ENCODE measurements around the gene MAD1L1.
"Not testable (repeated sequence)": the region's sequence is repeated elsewhere in the genome, so short reads cannot be mapped to it uniquely, and the experiment has no call there.

MAD1L1 gene

DNA sequence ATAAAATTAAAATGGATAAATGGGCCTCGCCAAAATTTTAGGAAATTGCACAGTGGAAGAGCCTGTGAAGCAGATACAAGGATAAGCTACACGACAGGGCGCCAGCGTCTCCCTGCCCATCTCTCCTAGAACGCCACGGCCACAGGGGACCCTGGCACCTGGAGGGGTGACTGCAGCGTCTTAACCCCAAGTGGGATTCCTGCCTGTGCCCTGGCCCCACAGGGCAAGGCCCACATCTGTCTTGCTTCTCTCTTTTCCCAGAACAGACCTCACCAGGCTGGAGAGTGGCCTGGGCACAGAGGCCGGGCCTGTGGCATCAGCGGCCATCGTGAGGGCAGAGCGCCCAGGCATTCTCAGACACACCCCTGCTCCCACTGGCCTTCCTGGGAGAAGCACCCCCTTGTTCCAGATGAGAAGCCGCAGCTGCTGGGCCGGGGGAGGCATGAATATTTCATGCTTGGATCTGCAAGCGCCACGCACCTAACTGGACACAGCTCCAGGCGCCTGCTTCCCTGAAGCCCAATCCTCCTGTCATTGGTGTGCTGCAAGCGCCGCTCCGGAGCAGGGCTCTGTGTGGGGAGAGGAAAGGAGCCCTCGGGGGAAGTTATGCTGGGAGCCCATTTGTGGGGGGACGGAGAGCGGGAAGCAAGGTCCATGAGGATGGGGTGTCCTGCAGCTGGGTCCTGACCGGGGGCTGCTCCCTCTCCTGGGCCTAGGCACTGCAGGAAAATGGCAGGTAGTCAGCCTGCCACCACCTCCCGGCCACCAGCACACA lies 409.2 kb downstream of the MAD1L1 start:
- ATAC-seq, result no peak
- TF ChIP-seq, protein P1, sequence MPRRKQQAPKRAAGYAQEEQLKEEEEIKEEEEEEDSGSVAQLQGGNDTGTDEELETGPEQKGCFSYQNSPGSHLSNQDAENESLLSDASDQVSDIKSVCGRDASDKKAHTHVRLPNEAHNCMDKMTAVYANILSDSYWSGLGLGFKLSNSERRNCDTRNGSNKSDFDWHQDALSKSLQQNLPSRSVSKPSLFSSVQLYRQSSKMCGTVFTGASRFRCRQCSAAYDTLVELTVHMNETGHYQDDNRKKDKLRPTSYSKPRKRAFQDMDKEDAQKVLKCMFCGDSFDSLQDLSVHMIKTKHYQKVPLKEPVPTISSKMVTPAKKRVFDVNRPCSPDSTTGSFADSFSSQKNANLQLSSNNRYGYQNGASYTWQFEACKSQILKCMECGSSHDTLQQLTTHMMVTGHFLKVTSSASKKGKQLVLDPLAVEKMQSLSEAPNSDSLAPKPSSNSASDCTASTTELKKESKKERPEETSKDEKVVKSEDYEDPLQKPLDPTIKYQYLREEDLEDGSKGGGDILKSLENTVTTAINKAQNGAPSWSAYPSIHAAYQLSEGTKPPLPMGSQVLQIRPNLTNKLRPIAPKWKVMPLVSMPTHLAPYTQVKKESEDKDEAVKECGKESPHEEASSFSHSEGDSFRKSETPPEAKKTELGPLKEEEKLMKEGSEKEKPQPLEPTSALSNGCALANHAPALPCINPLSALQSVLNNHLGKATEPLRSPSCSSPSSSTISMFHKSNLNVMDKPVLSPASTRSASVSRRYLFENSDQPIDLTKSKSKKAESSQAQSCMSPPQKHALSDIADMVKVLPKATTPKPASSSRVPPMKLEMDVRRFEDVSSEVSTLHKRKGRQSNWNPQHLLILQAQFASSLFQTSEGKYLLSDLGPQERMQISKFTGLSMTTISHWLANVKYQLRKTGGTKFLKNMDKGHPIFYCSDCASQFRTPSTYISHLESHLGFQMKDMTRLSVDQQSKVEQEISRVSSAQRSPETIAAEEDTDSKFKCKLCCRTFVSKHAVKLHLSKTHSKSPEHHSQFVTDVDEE (CRISPR knock-in tag; IDR thresholded peaks at IDR 0.05), result no peak
- TF ChIP-seq ZNF70 (CRISPR knock-in tag; IDR thresholded peaks at IDR 0.05), result no peak
- TF ChIP-seq PPARA (CRISPR knock-in tag; IDR thresholded peaks at IDR 0.05; ENCODE audit: borderline replicate concordance), result no peak
- TF ChIP-seq RARB (CRISPR knock-in tag; IDR thresholded peaks at IDR 0.05), result no peak
- no peak for TF ChIP-seq TCF4 (CRISPR knock-in tag; IDR thresholded peaks at IDR 0.05; ENCODE audit: borderline replicate concordance)
- no peak for TF ChIP-seq ZNF565 (CRISPR knock-in tag; conservative IDR thresholded peaks at IDR 0.05; ENCODE audit: low read depth)
- no peak for TF ChIP-seq ZFP30 (CRISPR knock-in tag; IDR thresholded peaks at IDR 0.05)

DNA sequence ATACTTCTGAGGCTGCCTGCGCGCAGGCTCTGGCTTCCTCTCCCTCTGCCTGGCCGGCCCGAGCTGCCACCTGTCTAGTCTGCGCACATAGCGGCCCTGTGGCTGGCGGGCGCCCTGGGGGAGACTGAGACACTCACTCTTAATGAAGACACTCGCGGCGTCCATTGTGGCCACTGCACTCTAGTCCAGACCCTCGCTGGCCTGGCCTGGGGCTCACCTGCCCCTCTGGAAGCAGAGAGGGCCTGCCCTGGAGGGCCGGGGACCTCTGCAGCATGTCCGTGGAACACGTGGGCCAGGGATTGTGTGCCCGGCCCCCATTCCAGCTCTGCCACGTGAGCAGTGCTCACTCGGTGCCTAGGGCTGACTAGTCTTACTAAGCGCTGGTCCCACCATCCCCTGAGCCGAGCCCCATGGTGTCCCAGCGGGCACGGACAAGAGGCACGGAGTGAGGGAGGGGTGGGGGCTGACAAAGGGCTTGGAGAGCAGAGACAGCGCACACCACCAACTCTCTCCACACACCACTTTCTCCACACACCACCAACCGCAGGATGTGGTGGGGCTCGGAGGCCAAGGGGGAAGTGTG lies 413.4 kb downstream of the MAD1L1 start:
- no peak for TF ChIP-seq GLIS3 (CRISPR knock-in tag; IDR thresholded peaks at IDR 0.05)
- no peak for ATAC-seq

DNA sequence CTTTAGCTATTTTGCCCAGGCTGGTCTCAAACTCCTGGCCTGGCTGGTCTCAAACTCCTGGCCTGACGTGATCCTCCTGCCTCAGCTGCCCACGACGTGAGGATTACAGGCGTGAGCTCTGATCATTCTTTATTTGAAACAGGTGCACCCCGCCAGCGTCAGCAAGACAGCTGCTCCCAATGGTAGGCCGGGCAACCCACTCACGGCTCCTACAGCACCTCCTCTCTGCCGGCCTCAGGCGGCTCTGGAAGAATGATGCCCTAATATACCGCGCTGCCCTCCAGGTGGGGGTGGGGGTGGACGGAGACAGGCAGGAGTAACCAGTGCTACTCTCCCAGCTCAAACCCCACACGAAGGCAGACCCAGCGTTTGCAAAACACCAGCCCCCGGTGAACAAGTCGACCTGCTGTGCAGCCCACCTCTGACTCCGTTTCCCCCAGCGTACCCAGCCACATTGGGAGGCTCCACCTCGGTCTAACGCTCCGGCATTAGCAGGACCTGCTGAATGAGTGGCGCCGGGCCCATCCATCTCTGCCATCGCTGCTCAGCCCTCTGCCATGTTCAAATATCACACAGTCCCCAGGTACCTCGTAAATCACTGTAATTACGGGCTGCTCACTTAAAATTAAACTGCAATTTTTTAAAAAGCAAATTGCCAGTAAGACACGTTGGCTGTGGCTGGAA lies 414.0 kb downstream of the MAD1L1 start:
- TF ChIP-seq ISL1 (CRISPR knock-in tag; IDR thresholded peaks at IDR 0.05) (no peak), ZFP3 (CRISPR knock-in tag; IDR thresholded peaks at IDR 0.05) (no peak), OSR1 (CRISPR knock-in tag; IDR thresholded peaks at IDR 0.05) (no peak), BACH2 (CRISPR knock-in tag; IDR thresholded peaks at IDR 0.05; ENCODE audit: borderline replicate concordance) (no peak)
- TF ChIP-seq, protein P2, sequence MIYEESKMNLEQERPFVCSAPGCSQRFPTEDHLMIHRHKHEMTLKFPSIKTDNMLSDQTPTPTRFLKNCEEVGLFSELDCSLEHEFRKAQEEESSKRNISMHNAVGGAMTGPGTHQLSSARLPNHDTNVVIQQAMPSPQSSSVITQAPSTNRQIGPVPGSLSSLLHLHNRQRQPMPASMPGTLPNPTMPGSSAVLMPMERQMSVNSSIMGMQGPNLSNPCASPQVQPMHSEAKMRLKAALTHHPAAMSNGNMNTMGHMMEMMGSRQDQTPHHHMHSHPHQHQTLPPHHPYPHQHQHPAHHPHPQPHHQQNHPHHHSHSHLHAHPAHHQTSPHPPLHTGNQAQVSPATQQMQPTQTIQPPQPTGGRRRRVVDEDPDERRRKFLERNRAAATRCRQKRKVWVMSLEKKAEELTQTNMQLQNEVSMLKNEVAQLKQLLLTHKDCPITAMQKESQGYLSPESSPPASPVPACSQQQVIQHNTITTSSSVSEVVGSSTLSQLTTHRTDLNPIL (CRISPR knock-in tag; IDR thresholded peaks at IDR 0.05; ENCODE audit: low read depth), result no peak
- ATAC-seq, result no peak

DNA sequence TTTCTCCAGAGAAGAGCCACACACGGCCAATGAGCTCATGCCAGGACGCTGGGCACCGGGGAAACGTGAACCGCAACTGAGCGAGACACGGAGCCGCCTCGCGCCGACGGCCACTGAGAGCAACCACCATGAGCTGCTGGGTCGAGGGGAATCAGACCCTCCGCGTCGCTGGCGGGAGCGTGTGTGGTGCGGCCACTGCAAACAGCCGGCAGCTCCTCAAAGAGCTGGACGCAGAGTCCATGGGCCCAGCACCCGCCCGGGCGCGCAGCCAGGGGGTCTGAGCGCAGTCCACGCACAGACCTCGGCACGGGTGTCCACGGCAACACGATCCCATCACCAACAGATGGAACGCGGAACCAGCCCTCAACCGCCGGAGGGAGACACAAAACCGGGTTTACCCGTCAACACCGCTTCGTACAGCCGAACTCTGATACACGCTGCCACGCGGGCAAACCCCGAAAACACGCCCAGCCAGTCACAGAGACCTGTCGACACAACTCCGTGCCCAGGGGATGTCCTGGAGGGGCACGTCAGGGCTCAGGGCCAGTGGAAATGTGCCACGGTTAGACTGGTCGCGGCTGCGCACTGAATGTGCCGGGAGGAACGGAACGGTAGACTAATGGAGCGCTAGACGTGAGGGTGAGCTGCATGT lies 415.6 kb downstream of the MAD1L1 start:
- TF ChIP-seq RARB (CRISPR knock-in tag; IDR thresholded peaks at IDR 0.05), result no peak
- no peak for TF ChIP-seq OSR1 (CRISPR knock-in tag; IDR thresholded peaks at IDR 0.05)
- TF ChIP-seq, protein P3, sequence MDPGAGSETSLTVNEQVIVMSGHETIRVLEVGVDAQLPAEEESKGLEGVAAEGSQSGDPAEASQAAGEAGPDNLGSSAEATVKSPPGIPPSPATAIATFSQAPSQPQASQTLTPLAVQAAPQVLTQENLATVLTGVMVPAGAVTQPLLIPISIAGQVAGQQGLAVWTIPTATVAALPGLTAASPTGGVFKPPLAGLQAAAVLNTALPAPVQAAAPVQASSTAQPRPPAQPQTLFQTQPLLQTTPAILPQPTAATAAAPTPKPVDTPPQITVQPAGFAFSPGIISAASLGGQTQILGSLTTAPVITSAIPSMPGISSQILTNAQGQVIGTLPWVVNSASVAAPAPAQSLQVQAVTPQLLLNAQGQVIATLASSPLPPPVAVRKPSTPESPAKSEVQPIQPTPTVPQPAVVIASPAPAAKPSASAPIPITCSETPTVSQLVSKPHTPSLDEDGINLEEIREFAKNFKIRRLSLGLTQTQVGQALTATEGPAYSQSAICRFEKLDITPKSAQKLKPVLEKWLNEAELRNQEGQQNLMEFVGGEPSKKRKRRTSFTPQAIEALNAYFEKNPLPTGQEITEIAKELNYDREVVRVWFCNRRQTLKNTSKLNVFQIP (CRISPR knock-in tag; IDR thresholded peaks at IDR 0.05; ENCODE audit: borderline replicate concordance, low read depth), result no peak
- no peak for TF ChIP-seq ZC3H10 (CRISPR knock-in tag; IDR thresholded peaks at IDR 0.05)
- no peak for TF ChIP-seq ZNF565 (CRISPR knock-in tag; conservative IDR thresholded peaks at IDR 0.05; ENCODE audit: low read depth)
- no peak for TF ChIP-seq ISL1 (CRISPR knock-in tag; IDR thresholded peaks at IDR 0.05)
- TF ChIP-seq BACH2 (CRISPR knock-in tag; IDR thresholded peaks at IDR 0.05; ENCODE audit: borderline replicate concordance), result no peak
- TF ChIP-seq SNAI2 (CRISPR knock-in tag; IDR thresholded peaks at IDR 0.05), result no peak
- TF ChIP-seq ARNTL (CRISPR knock-in tag; IDR thresholded peaks at IDR 0.05; ENCODE audit: borderline replicate concordance, low read depth), result no peak
- TF ChIP-seq, protein P1 (CRISPR knock-in tag; IDR thresholded peaks at IDR 0.05), result no peak
- TF ChIP-seq, protein P4, sequence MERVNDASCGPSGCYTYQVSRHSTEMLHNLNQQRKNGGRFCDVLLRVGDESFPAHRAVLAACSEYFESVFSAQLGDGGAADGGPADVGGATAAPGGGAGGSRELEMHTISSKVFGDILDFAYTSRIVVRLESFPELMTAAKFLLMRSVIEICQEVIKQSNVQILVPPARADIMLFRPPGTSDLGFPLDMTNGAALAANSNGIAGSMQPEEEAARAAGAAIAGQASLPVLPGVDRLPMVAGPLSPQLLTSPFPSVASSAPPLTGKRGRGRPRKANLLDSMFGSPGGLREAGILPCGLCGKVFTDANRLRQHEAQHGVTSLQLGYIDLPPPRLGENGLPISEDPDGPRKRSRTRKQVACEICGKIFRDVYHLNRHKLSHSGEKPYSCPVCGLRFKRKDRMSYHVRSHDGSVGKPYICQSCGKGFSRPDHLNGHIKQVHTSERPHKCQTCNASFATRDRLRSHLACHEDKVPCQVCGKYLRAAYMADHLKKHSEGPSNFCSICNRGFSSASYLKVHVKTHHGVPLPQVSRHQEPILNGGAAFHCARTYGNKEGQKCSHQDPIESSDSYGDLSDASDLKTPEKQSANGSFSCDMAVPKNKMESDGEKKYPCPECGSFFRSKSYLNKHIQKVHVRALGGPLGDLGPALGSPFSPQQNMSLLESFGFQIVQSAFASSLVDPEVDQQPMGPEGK (CRISPR knock-in tag; IDR thresholded peaks at IDR 0.05; ENCODE audit: borderline replicate concordance), result no peak
- no peak for TF ChIP-seq ZFP30 (CRISPR knock-in tag; IDR thresholded peaks at IDR 0.05)
- no peak for TF ChIP-seq TOX (CRISPR knock-in tag; IDR thresholded peaks at IDR 0.05; ENCODE audit: borderline replicate concordance)
- TF ChIP-seq, protein P5, sequence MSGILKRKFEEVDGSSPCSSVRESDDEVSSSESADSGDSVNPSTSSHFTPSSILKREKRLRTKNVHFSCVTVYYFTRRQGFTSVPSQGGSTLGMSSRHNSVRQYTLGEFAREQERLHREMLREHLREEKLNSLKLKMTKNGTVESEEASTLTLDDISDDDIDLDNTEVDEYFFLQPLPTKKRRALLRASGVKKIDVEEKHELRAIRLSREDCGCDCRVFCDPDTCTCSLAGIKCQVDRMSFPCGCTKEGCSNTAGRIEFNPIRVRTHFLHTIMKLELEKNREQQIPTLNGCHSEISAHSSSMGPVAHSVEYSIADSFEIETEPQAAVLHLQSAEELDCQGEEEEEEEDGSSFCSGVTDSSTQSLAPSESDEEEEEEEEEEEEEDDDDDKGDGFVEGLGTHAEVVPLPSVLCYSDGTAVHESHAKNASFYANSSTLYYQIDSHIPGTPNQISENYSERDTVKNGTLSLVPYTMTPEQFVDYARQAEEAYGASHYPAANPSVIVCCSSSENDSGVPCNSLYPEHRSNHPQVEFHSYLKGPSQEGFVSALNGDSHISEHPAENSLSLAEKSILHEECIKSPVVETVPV (CRISPR knock-in tag; IDR thresholded peaks at IDR 0.05), result no peak
- TF ChIP-seq ZNF70 (CRISPR knock-in tag; IDR thresholded peaks at IDR 0.05), result no peak
- ATAC-seq, result no peak

DNA sequence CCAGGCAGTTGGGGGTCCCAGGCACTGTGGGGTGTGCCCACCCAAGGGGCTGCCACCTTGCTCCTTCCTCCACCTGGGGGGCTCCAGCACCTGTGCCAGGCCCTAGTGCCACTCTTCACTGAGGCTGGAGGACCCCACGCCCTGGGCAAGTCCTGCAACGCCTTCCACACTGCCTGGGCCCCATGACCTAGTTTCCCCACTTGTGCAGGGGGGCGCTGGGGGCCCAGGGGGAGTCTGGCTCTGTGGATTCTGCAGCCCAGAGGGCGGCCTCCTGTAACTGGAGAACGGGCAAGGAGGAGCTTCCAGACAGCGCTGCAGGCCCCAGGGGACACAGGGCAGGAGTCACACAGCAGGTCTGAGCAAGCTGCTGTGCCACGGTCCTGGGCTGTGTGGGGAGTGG lies 416.3 kb downstream of the MAD1L1 start:
- ATAC-seq, result not testable (repeated sequence)

Data from SK-N-SH treated with all-trans-retinoic acid at 6 μM for 48 hours (cell line).